ENCODE measurements around the gene ALX3.
"Not testable (repeated sequence)": the region's sequence is repeated elsewhere in the genome, so short reads cannot be mapped to it uniquely, and the experiment has no call there.

- TF ChIP-seq EZH2 (IDR thresholded peaks at IDR 0.05; ENCODE audit: insufficient read depth, low read length) = not testable (repeated sequence)
- TF ChIP-seq, protein P1, sequence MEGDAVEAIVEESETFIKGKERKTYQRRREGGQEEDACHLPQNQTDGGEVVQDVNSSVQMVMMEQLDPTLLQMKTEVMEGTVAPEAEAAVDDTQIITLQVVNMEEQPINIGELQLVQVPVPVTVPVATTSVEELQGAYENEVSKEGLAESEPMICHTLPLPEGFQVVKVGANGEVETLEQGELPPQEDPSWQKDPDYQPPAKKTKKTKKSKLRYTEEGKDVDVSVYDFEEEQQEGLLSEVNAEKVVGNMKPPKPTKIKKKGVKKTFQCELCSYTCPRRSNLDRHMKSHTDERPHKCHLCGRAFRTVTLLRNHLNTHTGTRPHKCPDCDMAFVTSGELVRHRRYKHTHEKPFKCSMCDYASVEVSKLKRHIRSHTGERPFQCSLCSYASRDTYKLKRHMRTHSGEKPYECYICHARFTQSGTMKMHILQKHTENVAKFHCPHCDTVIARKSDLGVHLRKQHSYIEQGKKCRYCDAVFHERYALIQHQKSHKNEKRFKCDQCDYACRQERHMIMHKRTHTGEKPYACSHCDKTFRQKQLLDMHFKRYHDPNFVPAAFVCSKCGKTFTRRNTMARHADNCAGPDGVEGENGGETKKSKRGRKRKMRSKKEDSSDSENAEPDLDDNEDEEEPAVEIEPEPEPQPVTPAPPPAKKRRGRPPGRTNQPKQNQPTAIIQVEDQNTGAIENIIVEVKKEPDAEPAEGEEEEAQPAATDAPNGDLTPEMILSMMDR (IDR thresholded peaks at IDR 0.05; ENCODE audit: insufficient read depth, low read depth, low read length) = not testable (repeated sequence)
Observed at GRCh38 chr1:110079995-110080394, 9.5 kb upstream of the ALX3 start.

Measured in astrocyte (in vitro differentiated cells and primary cell).